A549 (cell line): ENCODE data around the gene BLOC1S4. TPM values are rescaled to one million over a fixed set of nuclear protein-coding genes. Genes with fewer than 3 reads are reported as not detected.

Experiments
- ATAC-seq, 2 experiments: fragments of 200-7000 bp in 1 of 2; fragments of >200 bp in 1 of 2; cut with Nextera tagmentation in 1 of 2; cut with Tn5 transposase in 1 of 2; 3 replicates each; pipeline versions ENCODE4 v1.8.0 to v1.9.1; 2018 to 2020; ENCODE audit warnings: mild to moderate bottlenecking in 1 of 2, moderate library complexity in 1 of 2
- CTCF ChIA-PET: fragments of 300-600 bp; sonication (Branson Sonifier 250); formaldehyde crosslinking; extraction: SDS; loops from one replicate; lab custom pipeline; 2021; ENCODE audit warnings: antibody characterized with exemption, inconsistent platforms; lab: Yijun Ruan, JAX
- POLR2A ChIA-PET: fragments of 350-600 bp; formaldehyde crosslinking; extraction: SDS; loops from one replicate; lab custom pipeline; 2021; ENCODE audit warnings: antibody characterized with exemption, inconsistent platforms; lab: Yijun Ruan, JAX
- DNase-seq, 2 experiments: peaks; one replicate each; pipeline versions ENCODE4 v3.0.0 to v3.0.0-alpha.2; 2011 to 2016; ENCODE audit warnings: low read depth in 1 of 2, low spot score in 1 of 2
- FAIRE-seq: peaks from 2 replicates; lab custom pipeline; 2011; peaks lifted over from hg19 to GRCh38; lab: Jason Lieb, UNC
- H3K27ac ChIP-seq, 2 experiments: fragments of >200 bp; sonication (Bioruptor Twin); formaldehyde crosslinking; 3 replicates each; pipeline ENCODE4 v1.5.1; 2016 to 2017
- H3K4me1 ChIP-seq: fragments of >200 bp; sonication (Bioruptor Twin); formaldehyde crosslinking; 3 replicates; pipeline ENCODE4 v1.6.1; 2016
- H3K4me2 ChIP-seq: fragments of >200 bp; sonication (Bioruptor Twin); formaldehyde crosslinking; 3 replicates; pipeline ENCODE4 v1.6.1; 2016
- H3K4me3 ChIP-seq: fragments of >200 bp; sonication (Bioruptor Twin); formaldehyde crosslinking; 3 replicates; pipeline ENCODE4 v1.5.1; 2016
- H3K9me3 ChIP-seq: fragments of >200 bp; sonication (Bioruptor Twin); formaldehyde crosslinking; 3 replicates; pipeline ENCODE4 v1.6.1; 2016
- CBX2 ChIP-seq: fragments of 200-600 bp; sonication (generic); IDR thresholded peaks from 2 replicates; pipeline ENCODE4 v1.6.1; 2016; ENCODE audit warnings: low read depth, mild to moderate bottlenecking, borderline replicate concordance
- GATA3 ChIP-seq: IDR thresholded peaks from 2 replicates; pipeline ENCODE4 v1.6.1; 2012; ENCODE audit warnings: borderline replicate concordance
- HMGXB4 ChIP-seq: fragments of 250-450 bp; sonication (Bioruptor Pico); IDR thresholded peaks from 2 replicates; pipeline ENCODE4 v1.5.0; 2021; ENCODE audit warnings: mild to moderate bottlenecking, moderate library complexity, borderline replicate concordance
- JUNB ChIP-seq: fragments of >200 bp; sonication (Bioruptor Twin); formaldehyde crosslinking; IDR thresholded peaks from 2 replicates; pipeline ENCODE4 v1.6.1; 2016
- KDM5A ChIP-seq: fragments of 200-600 bp; sonication (generic); IDR thresholded peaks from 2 replicates; pipeline ENCODE4 v1.6.1; 2016; ENCODE audit warnings: antibody characterized with exemption, mild to moderate bottlenecking
- MYC ChIP-seq: IDR thresholded peaks from 2 replicates; pipeline ENCODE4 v1.6.1; 2012; ENCODE audit warnings: mild to moderate bottlenecking, inconsistent platforms, low read length, improper control_type of control experiment, borderline replicate concordance
- NFE2L2 ChIP-seq: fragments of 150-350 bp; conservative IDR thresholded peaks from 2 replicates; pipeline ENCODE4 v1.6.1; 2014; ENCODE audit warnings: low read length
- NR3C1 ChIP-seq: fragments of >200 bp; sonication (Bioruptor Twin); formaldehyde crosslinking; IDR thresholded peaks from 3 replicates; pipeline ENCODE4 v1.6.1; 2017
- POLR2AphosphoS2 ChIP-seq: conservative IDR thresholded peaks from 2 replicates; pipeline ENCODE4 v1.6.1; 2012; ENCODE audit warnings: low read length, improper control_type of control experiment, inconsistent platforms
- RAD21 ChIP-seq, 2 experiments: fragments of >200 bp in 1 of 2; sonication (Bioruptor Twin) in 1 of 2; formaldehyde crosslinking in 1 of 2; IDR thresholded peaks in 1 of 2; conservative IDR thresholded peaks in 1 of 2; 2 replicates in 1 of 2; 3 replicates in 1 of 2; pipeline ENCODE4 v1.6.1; 2012 to 2018; ENCODE audit warnings: inconsistent platforms in 1 of 2
- TFCP2L1 ChIP-seq: fragments of 250-450 bp; sonication (Bioruptor Pico); IDR thresholded peaks from 2 replicates; pipeline ENCODE4 v1.5.0; 2021; ENCODE audit warnings: mild to moderate bottlenecking
- USF2 ChIP-seq: fragments of 450-650 bp; IDR thresholded peaks from 2 replicates; pipeline ENCODE4 v1.6.1; 2014; ENCODE audit warnings: antibody characterized with exemption
- ZFP36 ChIP-seq: fragments of 450-650 bp; IDR thresholded peaks from 2 replicates; pipeline ENCODE4 v1.6.1; 2014; ENCODE audit warnings: borderline replicate concordance; ENCODE audit not compliant: partially characterized antibody
- ZNF302 ChIP-seq: fragments of 250-450 bp; sonication (Bioruptor Pico); IDR thresholded peaks from 2 replicates; pipeline ENCODE4 v1.9.0; 2021; ENCODE audit warnings: inconsistent platforms, mild to moderate bottlenecking, moderate library complexity
- WGBS: methylation state at CpG from one replicate; pipeline ENCODE4 v1.1.6; 2017; ENCODE audit errors: missing lambda C conversion rate; 5-methylcytosine and 5-hydroxymethylcytosine counted together
- polyA plus RNA-seq, 4 experiments: library from polyadenylated mRNA; depleted of rRNA in 3 of 4; stranded (reverse); fragments of >200 nt; fragmentation: RNase III in 1 of 4; extraction: RNeasy Plus Mini Kit Qiagen cat#74134 plus additional on column Dnase treatment in 1 of 4; gene quantifications; 2 replicates in 3 of 4; 3 replicates in 1 of 4; pipeline ENCODE4 v1.2.3, GENCODE V29; 2011 to 2017
- TF ChIP-seq, protein P1 (sequence below): fragments of 200-600 bp; sonication (generic); IDR thresholded peaks from 2 replicates; pipeline ENCODE4 v1.6.1; 2016; ENCODE audit warnings: antibody characterized with exemption, mild to moderate bottlenecking, moderate library complexity
- TF ChIP-seq, protein P2 (sequence below): fragments of 250-450 bp; sonication (Bioruptor Pico); IDR thresholded peaks from 2 replicates; pipeline ENCODE4 v1.5.0; 2020; ENCODE audit warnings: low read depth, mild to moderate bottlenecking, moderate library complexity
- TF ChIP-seq, protein P3 (sequence below): fragments of 150-350 bp; IDR thresholded peaks from 2 replicates; pipeline ENCODE4 v1.6.1; 2014; ENCODE audit warnings: low read depth, mild to moderate bottlenecking, low read length
- TF ChIP-seq, protein P4 (sequence below): IDR thresholded peaks from 2 replicates; pipeline ENCODE4 v1.6.1; 2012

Gene BLOC1S4
- polyA plus RNA-seq, 2 of the 4 experiments (the other 2 are of a cell fraction): 13.2 to 13.9 TPM

- TF ChIP-seq, protein P1, sequence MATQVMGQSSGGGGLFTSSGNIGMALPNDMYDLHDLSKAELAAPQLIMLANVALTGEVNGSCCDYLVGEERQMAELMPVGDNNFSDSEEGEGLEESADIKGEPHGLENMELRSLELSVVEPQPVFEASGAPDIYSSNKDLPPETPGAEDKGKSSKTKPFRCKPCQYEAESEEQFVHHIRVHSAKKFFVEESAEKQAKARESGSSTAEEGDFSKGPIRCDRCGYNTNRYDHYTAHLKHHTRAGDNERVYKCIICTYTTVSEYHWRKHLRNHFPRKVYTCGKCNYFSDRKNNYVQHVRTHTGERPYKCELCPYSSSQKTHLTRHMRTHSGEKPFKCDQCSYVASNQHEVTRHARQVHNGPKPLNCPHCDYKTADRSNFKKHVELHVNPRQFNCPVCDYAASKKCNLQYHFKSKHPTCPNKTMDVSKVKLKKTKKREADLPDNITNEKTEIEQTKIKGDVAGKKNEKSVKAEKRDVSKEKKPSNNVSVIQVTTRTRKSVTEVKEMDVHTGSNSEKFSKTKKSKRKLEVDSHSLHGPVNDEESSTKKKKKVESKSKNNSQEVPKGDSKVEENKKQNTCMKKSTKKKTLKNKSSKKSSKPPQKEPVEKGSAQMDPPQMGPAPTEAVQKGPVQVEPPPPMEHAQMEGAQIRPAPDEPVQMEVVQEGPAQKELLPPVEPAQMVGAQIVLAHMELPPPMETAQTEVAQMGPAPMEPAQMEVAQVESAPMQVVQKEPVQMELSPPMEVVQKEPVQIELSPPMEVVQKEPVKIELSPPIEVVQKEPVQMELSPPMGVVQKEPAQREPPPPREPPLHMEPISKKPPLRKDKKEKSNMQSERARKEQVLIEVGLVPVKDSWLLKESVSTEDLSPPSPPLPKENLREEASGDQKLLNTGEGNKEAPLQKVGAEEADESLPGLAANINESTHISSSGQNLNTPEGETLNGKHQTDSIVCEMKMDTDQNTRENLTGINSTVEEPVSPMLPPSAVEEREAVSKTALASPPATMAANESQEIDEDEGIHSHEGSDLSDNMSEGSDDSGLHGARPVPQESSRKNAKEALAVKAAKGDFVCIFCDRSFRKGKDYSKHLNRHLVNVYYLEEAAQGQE: no peak
- TF ChIP-seq, protein P2, sequence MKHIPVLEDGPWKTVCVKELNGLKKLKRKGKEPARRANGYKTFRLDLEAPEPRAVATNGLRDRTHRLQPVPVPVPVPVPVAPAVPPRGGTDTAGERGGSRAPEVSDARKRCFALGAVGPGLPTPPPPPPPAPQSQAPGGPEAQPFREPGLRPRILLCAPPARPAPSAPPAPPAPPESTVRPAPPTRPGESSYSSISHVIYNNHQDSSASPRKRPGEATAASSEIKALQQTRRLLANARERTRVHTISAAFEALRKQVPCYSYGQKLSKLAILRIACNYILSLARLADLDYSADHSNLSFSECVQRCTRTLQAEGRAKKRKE (CRISPR knock-in tag): no peak
- TF ChIP-seq POLR2AphosphoS2 (no peak), ZNF302 (CRISPR knock-in tag) (no peak), HMGXB4 (CRISPR knock-in tag) (no peak), RAD21 (conservative IDR thresholded peaks at IDR 0.05 in 1 of 2, IDR thresholded peaks at IDR 0.05 in 1 of 2) (peak in 1 of 2 experiments; percentile 39; a peak in 1 of 5 replicates), USF2 (no peak)
- TF ChIP-seq, protein P3, sequence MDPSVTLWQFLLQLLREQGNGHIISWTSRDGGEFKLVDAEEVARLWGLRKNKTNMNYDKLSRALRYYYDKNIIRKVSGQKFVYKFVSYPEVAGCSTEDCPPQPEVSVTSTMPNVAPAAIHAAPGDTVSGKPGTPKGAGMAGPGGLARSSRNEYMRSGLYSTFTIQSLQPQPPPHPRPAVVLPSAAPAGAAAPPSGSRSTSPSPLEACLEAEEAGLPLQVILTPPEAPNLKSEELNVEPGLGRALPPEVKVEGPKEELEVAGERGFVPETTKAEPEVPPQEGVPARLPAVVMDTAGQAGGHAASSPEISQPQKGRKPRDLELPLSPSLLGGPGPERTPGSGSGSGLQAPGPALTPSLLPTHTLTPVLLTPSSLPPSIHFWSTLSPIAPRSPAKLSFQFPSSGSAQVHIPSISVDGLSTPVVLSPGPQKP: no peak
- TF ChIP-seq, protein P4, sequence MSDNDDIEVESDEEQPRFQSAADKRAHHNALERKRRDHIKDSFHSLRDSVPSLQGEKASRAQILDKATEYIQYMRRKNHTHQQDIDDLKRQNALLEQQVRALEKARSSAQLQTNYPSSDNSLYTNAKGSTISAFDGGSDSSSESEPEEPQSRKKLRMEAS: peak; percentile 64
- TF ChIP-seq, all 56 proteins: peak for 9
These were observed 20.0 kb upstream of the BLOC1S4 start (continued) for GRCh38 chr4:6695660-6696610.

- WGBS: 90% methylated on average over 7 of the region's 8 CpGs
These were observed 19.4 kb upstream of the BLOC1S4 start for GRCh38 chr4:6696611-6697010.

More at GRCh38 chr4:6696611-6697010, 19.4 kb upstream of the BLOC1S4 start:
- H3K4me3 ChIP-seq: no peak overlapping the region
- TF ChIP-seq NR3C1: no peak
- TF ChIP-seq TFCP2L1: no peak
- TF ChIP-seq CBX2: no peak
- no peak for TF ChIP-seq GATA3
- no peak for TF ChIP-seq JUNB
- TF ChIP-seq ZFP36: no peak
- TF ChIP-seq NFE2L2: no peak
- TF ChIP-seq KDM5A: no peak
- no peak for TF ChIP-seq MYC
- TF ChIP-seq, all 56 proteins: peak for 0
- ATAC-seq (peak in 1 of 2 experiments; percentile 6; a peak in 2 of 6 replicates), DNase-seq (no peak), FAIRE-seq (no peak)
- Histone ChIP-seq H3K4me1 (peaks cover 45% of the 10 kb centered on the region), H3K9me3 (no peaks in the 10 kb centered on the region), H3K27ac (peak overlapping the region; percentile 84 to 88), H3K4me2 (peak overlapping the region; percentile 81)
- ChIA-PET POLR2A (interaction anchor here (1.8 kb wide), 1 partner anchor 23 kb away, joined by 8 read pairs; a partner anchor contains a TSS), CTCF (interaction anchor here (1.3 to 3.0 kb wide), 2 partner anchors 22 to 177 kb away, joined by 5 to 11 read pairs; no protein-coding TSS in a partner anchor)
